GM21619 (cell line): Measurements from ENCODE around the gene ADAMTS5.

Experiments used
- ATAC-seq: cut with Tn5 transposase; IDR thresholded peaks from one replicate; pipeline ENCODE4 v1.9.1; 2021; ENCODE audit not compliant: unreplicated experiment

ADAMTS5 gene

GRCh38 chr21:26888931-26889330 lies 78.0 kb downstream of the ADAMTS5 start:
- ATAC-seq, result no peak

- ATAC-seq, result no peak
Observed at GRCh38 chr21:26888256-26888655, 78.6 kb downstream of the ADAMTS5 start.

- ATAC-seq, result no peak
Observed at GRCh38 chr21:26887251-26887650, 79.6 kb downstream of the ADAMTS5 start.

- ATAC-seq, result no peak
Observed at GRCh38 chr21:26884436-26884835, 82.5 kb downstream of the ADAMTS5 start.

GRCh38 chr21:26883768-26884167 lies 83.1 kb downstream of the ADAMTS5 start:
- ATAC-seq, result no peak

GRCh38 chr21:26881504-26882228 lies 85.2 kb downstream of the ADAMTS5 start:
- no peak for ATAC-seq

- ATAC-seq, result no peak
Observed at GRCh38 chr21:26877018-26877417, 89.9 kb downstream of the ADAMTS5 start.

- ATAC-seq, result no peak
Observed at GRCh38 chr21:26874347-26874746, 92.5 kb downstream of the ADAMTS5 start.
